A549 (cell line): Measurements from ENCODE around the gene ENHO. TPM values are rescaled to one million over a fixed set of nuclear protein-coding genes. Genes with fewer than 3 reads are reported as not detected.

Experiments
- ATAC-seq, 2 experiments: fragments of 200-7000 bp in 1 of 2; fragments of >200 bp in 1 of 2; cut with Nextera tagmentation in 1 of 2; cut with Tn5 transposase in 1 of 2; 3 replicates each; pipeline versions ENCODE4 v1.8.0 to v1.9.1; 2018 to 2020; ENCODE audit warnings: mild to moderate bottlenecking in 1 of 2, moderate library complexity in 1 of 2
- CTCF ChIA-PET: fragments of 300-600 bp; sonication (Branson Sonifier 250); formaldehyde crosslinking; extraction: SDS; loops from one replicate; lab custom pipeline; 2021; ENCODE audit warnings: antibody characterized with exemption, inconsistent platforms; lab: Yijun Ruan, JAX
- POLR2A ChIA-PET: fragments of 350-600 bp; formaldehyde crosslinking; extraction: SDS; loops from one replicate; lab custom pipeline; 2021; ENCODE audit warnings: antibody characterized with exemption, inconsistent platforms; lab: Yijun Ruan, JAX
- DNase-seq, 2 experiments: peaks; one replicate each; pipeline versions ENCODE4 v3.0.0 to v3.0.0-alpha.2; 2011 to 2016; ENCODE audit warnings: low read depth in 1 of 2, low spot score in 1 of 2
- FAIRE-seq: peaks from 2 replicates; lab custom pipeline; 2011; peaks lifted over from hg19 to GRCh38; lab: Jason Lieb, UNC
- H3K27ac ChIP-seq, 2 experiments: fragments of >200 bp; sonication (Bioruptor Twin); formaldehyde crosslinking; 3 replicates each; pipeline ENCODE4 v1.5.1; 2016 to 2017
- H3K4me1 ChIP-seq: fragments of >200 bp; sonication (Bioruptor Twin); formaldehyde crosslinking; 3 replicates; pipeline ENCODE4 v1.6.1; 2016
- H3K4me2 ChIP-seq: fragments of >200 bp; sonication (Bioruptor Twin); formaldehyde crosslinking; 3 replicates; pipeline ENCODE4 v1.6.1; 2016
- H3K4me3 ChIP-seq: fragments of >200 bp; sonication (Bioruptor Twin); formaldehyde crosslinking; 3 replicates; pipeline ENCODE4 v1.5.1; 2016
- H3K9me3 ChIP-seq: fragments of >200 bp; sonication (Bioruptor Twin); formaldehyde crosslinking; 3 replicates; pipeline ENCODE4 v1.6.1; 2016
- CBX8 ChIP-seq: fragments of 200-600 bp; sonication (generic); IDR thresholded peaks from 2 replicates; pipeline ENCODE4 v1.6.1; 2016
- CHD4 ChIP-seq: fragments of 200-600 bp; sonication (generic); IDR thresholded peaks from 2 replicates; pipeline ENCODE4 v1.6.1; 2016; ENCODE audit warnings: antibody characterized with exemption, mild to moderate bottlenecking, borderline replicate concordance
- EP300 ChIP-seq, 2 experiments: fragments of >200 bp; sonication (Bioruptor Twin); formaldehyde crosslinking; IDR thresholded peaks; 2 replicates in 1 of 2; 3 replicates in 1 of 2; pipeline ENCODE4 v1.6.1; 2016 to 2017
- FOXS1 ChIP-seq: fragments of 250-450 bp; sonication (Bioruptor Pico); IDR thresholded peaks from 2 replicates; pipeline ENCODE4 v1.5.0; 2020; ENCODE audit warnings: mild to moderate bottlenecking, moderate library complexity
- GATA3 ChIP-seq: IDR thresholded peaks from 2 replicates; pipeline ENCODE4 v1.6.1; 2012; ENCODE audit warnings: borderline replicate concordance
- HDAC2 ChIP-seq: fragments of 200-600 bp; sonication (generic); IDR thresholded peaks from 2 replicates; pipeline ENCODE4 v1.6.1; 2016
- HOXA7 ChIP-seq: fragments of 250-450 bp; sonication (Bioruptor Pico); IDR thresholded peaks from 2 replicates; pipeline ENCODE4 v1.5.0; 2020; ENCODE audit warnings: mild to moderate bottlenecking, moderate library complexity
- HOXB5 ChIP-seq: fragments of 250-450 bp; sonication (Bioruptor Pico); IDR thresholded peaks from 2 replicates; pipeline ENCODE4 v1.5.0; 2020; ENCODE audit warnings: mild to moderate bottlenecking, moderate library complexity
- KDM1A ChIP-seq: fragments of 200-600 bp; sonication (generic); IDR thresholded peaks from 2 replicates; pipeline ENCODE4 v1.6.1; 2016; ENCODE audit warnings: low read depth, mild to moderate bottlenecking
- MAFK ChIP-seq: fragments of 450-650 bp; IDR thresholded peaks from 2 replicates; pipeline ENCODE4 v1.6.1; 2014; ENCODE audit not compliant: partially characterized antibody
- NR3C1 ChIP-seq: fragments of >200 bp; sonication (Bioruptor Twin); formaldehyde crosslinking; IDR thresholded peaks from 3 replicates; pipeline ENCODE4 v1.6.1; 2017
- PHF8 ChIP-seq: fragments of 200-600 bp; sonication (generic); IDR thresholded peaks from 2 replicates; pipeline ENCODE4 v1.6.1; 2016; ENCODE audit warnings: low read depth, mild to moderate bottlenecking, antibody characterized with exemption, moderate library complexity, borderline replicate concordance
- POLR2A ChIP-seq: IDR thresholded peaks from 2 replicates; pipeline ENCODE4 v1.6.1; 2012; ENCODE audit warnings: mild to moderate bottlenecking, low read length
- RARB ChIP-seq: fragments of 250-450 bp; sonication (Bioruptor Pico); IDR thresholded peaks from 2 replicates; pipeline ENCODE4 v1.8.0; 2021; ENCODE audit warnings: mild to moderate bottlenecking, moderate library complexity
- RFX5 ChIP-seq: fragments of 450-650 bp; IDR thresholded peaks from 2 replicates; pipeline ENCODE4 v1.7.1; 2014; ENCODE audit warnings: antibody characterized with exemption, mild to moderate bottlenecking, moderate library complexity
- TFCP2L1 ChIP-seq: fragments of 250-450 bp; sonication (Bioruptor Pico); IDR thresholded peaks from 2 replicates; pipeline ENCODE4 v1.5.0; 2021; ENCODE audit warnings: mild to moderate bottlenecking
- ZNF302 ChIP-seq: fragments of 250-450 bp; sonication (Bioruptor Pico); IDR thresholded peaks from 2 replicates; pipeline ENCODE4 v1.9.0; 2021; ENCODE audit warnings: inconsistent platforms, mild to moderate bottlenecking, moderate library complexity
- WGBS: methylation state at CpG from one replicate; pipeline ENCODE4 v1.1.6; 2017; ENCODE audit errors: missing lambda C conversion rate; 5-methylcytosine and 5-hydroxymethylcytosine counted together
- polyA plus RNA-seq, 4 experiments: library from polyadenylated mRNA; depleted of rRNA in 3 of 4; stranded (reverse); fragments of >200 nt; fragmentation: RNase III in 1 of 4; extraction: RNeasy Plus Mini Kit Qiagen cat#74134 plus additional on column Dnase treatment in 1 of 4; gene quantifications; 2 replicates in 3 of 4; 3 replicates in 1 of 4; pipeline ENCODE4 v1.2.3, GENCODE V29; 2011 to 2017
- TF ChIP-seq, protein P1 (sequence below): IDR thresholded peaks from 2 replicates; pipeline ENCODE4 v1.6.1; 2012
- TF ChIP-seq, protein P2 (sequence below): IDR thresholded peaks from 2 replicates; pipeline ENCODE4 v1.6.1; 2012; ENCODE audit warnings: low read depth, borderline replicate concordance
- TF ChIP-seq, protein P3 (sequence below): IDR thresholded peaks from 2 replicates; pipeline ENCODE4 v1.6.1; 2012

ENHO gene
- polyA plus RNA-seq, 2 of the 4 experiments (the other 2 are of a cell fraction): 0.28 to 1.7 TPM

DNA sequence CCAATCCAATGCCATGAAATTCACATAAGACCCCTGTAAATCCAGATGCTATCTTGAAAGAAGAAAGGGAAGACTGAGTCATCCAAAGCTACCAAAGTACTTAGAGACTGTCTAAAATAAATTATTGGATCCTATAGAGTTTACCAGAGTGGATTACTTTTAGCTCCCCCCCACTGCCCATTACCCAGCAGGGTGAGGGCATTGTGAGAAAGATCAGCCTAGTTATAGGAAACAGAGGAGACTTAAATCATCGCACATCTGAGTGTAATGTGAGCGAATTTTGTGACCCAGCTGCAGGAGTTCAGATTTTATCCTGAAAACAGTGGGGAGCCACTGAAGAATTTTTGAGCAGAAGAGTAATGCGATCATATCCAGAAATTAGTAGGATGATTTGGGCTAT is 1.6 kb upstream of the ENHO start:
- DNase-seq: no peak
- 40% methylated on average over 3 of the region's 3 CpGs for WGBS
- Histone ChIP-seq H3K4me2 (no peak overlapping the region), H3K27ac (no peak overlapping the region), H3K4me1 (peaks cover 8% of the 10 kb centered on the region; the same call in 2 of the 3 replicates), H3K9me3 (no peaks in the 10 kb centered on the region), H3K4me3 (no peak overlapping the region)
- CTCF ChIA-PET: interaction anchor here (1.2 to 2.6 kb wide), 8 partner anchors 9 to 121 kb away, joined by 5 to 18 read pairs (median 8); no protein-coding TSS in a partner anchor
- TF ChIP-seq PHF8: no peak
- no peak for TF ChIP-seq MAFK
- no peak for TF ChIP-seq HOXA7 (CRISPR knock-in tag)
- no peak for TF ChIP-seq RFX5
- no peak for TF ChIP-seq FOXS1 (CRISPR knock-in tag)
- TF ChIP-seq, protein P1, sequence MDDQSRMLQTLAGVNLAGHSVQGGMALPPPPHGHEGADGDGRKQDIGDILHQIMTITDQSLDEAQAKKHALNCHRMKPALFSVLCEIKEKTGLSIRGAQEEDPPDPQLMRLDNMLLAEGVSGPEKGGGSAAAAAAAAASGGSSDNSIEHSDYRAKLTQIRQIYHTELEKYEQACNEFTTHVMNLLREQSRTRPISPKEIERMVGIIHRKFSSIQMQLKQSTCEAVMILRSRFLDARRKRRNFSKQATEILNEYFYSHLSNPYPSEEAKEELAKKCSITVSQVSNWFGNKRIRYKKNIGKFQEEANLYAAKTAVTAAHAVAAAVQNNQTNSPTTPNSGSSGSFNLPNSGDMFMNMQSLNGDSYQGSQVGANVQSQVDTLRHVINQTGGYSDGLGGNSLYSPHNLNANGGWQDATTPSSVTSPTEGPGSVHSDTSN: no peak
- no peak for TF ChIP-seq CBX8
- TF ChIP-seq, protein P2, sequence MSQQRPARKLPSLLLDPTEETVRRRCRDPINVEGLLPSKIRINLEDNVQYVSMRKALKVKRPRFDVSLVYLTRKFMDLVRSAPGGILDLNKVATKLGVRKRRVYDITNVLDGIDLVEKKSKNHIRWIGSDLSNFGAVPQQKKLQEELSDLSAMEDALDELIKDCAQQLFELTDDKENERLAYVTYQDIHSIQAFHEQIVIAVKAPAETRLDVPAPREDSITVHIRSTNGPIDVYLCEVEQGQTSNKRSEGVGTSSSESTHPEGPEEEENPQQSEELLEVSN: no peak
- TF ChIP-seq TFCP2L1: no peak
- no peak for TF ChIP-seq HDAC2
- TF ChIP-seq NR3C1: no peak
- TF ChIP-seq GATA3: no peak
- no peak for TF ChIP-seq CHD4
- TF ChIP-seq, protein P3, sequence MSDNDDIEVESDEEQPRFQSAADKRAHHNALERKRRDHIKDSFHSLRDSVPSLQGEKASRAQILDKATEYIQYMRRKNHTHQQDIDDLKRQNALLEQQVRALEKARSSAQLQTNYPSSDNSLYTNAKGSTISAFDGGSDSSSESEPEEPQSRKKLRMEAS: no peak
- no peak for TF ChIP-seq ZNF302 (CRISPR knock-in tag)
- FAIRE-seq: no peak
- POLR2A ChIA-PET: no interaction called here
- ATAC-seq: no peak

DNA sequence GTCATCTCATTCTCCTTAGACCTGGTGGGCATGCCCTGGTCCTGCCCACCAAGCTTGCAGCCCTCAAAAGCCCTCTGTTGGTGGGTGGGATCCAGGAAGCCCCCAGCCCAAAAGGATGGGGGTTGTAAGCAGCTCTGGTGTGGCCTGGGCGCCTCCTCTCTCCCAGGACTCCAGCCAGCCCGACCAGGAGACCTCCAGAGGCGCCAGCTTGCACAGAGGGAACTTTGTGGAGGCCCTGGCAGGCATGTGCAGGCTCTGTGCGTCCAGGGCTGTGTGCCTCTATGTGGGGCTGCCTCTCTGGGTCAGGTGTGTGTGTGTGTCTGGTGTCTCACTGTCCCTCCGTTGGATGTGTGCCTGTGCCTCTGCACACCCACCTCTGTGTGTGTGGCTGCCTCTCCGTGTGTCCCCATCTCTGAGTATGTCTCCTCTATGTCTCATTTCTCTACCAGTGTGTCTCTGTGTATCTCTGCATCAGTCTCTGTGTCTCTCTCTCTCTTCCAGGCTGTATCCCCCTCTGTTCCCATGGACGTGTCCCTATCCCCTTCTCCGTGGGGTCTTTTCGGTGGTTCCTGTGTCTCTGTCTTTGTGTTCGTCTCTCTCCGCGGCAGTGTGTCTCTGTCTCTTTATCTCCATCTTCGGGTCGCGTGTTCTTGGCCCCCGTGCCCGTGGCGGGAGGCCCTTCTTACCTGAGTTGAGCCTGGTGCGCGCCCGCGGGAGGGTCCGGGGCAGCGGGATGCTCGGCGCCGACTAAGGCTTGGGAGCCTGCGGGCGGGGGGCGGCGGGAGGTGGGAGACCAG is 501 bp downstream of the ENHO start:
- ChIA-PET POLR2A (interaction anchor here (0.5 kb wide), 1 partner anchor 1675 kb away, joined by 3 read pairs; no protein-coding TSS in a partner anchor), CTCF (interaction anchor here (0.8 to 13.5 kb wide), 7 partner anchors 17 to 82 kb away, joined by 3 to 114 read pairs (median 12); no protein-coding TSS in a partner anchor)
- ATAC-seq (peak in 1 of 2 experiments; percentile 20; a peak in 1 of 6 replicates), FAIRE-seq (no peak), DNase-seq (no peak)
- Histone ChIP-seq H3K4me2 (peak overlapping the region; percentile 92), H3K4me3 (peak overlapping the region; percentile 58), H3K27ac (peak overlapping the region; percentile 70 to 85), H3K4me1 (peaks cover 8% of the 10 kb centered on the region; the same call in 2 of the 3 replicates), H3K9me3 (no peaks in the 10 kb centered on the region)
- WGBS: 39% methylated on average over 24 of the region's 31 CpGs
- TF ChIP-seq HOXB5 (CRISPR knock-in tag): no peak
- TF ChIP-seq RARB (CRISPR knock-in tag): no peak
- no peak for TF ChIP-seq EP300 (IDR thresholded peaks at IDR 0.05)
- TF ChIP-seq KDM1A: no peak
- no peak for TF ChIP-seq POLR2A
- TF ChIP-seq HDAC2: no peak
- no peak for TF ChIP-seq MAFK
- TF ChIP-seq, protein P1: no peak
- TF ChIP-seq HOXA7 (CRISPR knock-in tag): no peak
